Upper lobe of left lung (tissue), 4 donors: ENCODE results near the gene DMC1.

Source experiments
- EP300 ChIP-seq, 4 donors: sonication (generic); formaldehyde crosslinking; IDR thresholded peaks; one replicate each; pipeline ENCODE4 v1.5.1; 2017; ENCODE audit warnings: antibody characterized with exemption in 4 of 4, control low read depth in 2 of 4
- POLR2A ChIP-seq, 4 donors: fragments of 450-650 bp; IDR thresholded peaks; one replicate each; pipeline ENCODE4 v1.5.1; 2016 to 2017; ENCODE audit warnings: antibody characterized with exemption in 4 of 4, mild to moderate bottlenecking in 2 of 4
- POLR2AphosphoS5 ChIP-seq, 2 donors: sonication (generic); formaldehyde crosslinking; IDR thresholded peaks; one replicate each; pipeline ENCODE4 v1.5.1; 2017; ENCODE audit warnings: antibody characterized with exemption in 2 of 2
- TF ChIP-seq, protein P1 (sequence below), 6 experiments: fragments of 450-650 bp in 4 of 6; fragments of 200-600 bp in 2 of 6; sonication (generic) in 2 of 6; IDR thresholded peaks; one replicate each; pipeline ENCODE4 v1.5.1; 2016 to 2019; ENCODE audit warnings: antibody characterized with exemption in 6 of 6

GRCh38 chr22:38567531-38568285 lies 2.3 kb downstream of the DMC1 start:
- TF ChIP-seq, protein P1, sequence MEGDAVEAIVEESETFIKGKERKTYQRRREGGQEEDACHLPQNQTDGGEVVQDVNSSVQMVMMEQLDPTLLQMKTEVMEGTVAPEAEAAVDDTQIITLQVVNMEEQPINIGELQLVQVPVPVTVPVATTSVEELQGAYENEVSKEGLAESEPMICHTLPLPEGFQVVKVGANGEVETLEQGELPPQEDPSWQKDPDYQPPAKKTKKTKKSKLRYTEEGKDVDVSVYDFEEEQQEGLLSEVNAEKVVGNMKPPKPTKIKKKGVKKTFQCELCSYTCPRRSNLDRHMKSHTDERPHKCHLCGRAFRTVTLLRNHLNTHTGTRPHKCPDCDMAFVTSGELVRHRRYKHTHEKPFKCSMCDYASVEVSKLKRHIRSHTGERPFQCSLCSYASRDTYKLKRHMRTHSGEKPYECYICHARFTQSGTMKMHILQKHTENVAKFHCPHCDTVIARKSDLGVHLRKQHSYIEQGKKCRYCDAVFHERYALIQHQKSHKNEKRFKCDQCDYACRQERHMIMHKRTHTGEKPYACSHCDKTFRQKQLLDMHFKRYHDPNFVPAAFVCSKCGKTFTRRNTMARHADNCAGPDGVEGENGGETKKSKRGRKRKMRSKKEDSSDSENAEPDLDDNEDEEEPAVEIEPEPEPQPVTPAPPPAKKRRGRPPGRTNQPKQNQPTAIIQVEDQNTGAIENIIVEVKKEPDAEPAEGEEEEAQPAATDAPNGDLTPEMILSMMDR (IDR thresholded peaks at IDR 0.05), result no peak
- no peak for TF ChIP-seq POLR2AphosphoS5 (IDR thresholded peaks at IDR 0.05)
- TF ChIP-seq EP300 (IDR thresholded peaks at IDR 0.05), result no peak
- TF ChIP-seq POLR2A (IDR thresholded peaks at IDR 0.05), result no peak
